ENCODE results near the gene NCEH1. TPM values are rescaled to one million over a fixed set of nuclear protein-coding genes. Genes with fewer than 3 reads are reported as not detected.

NCEH1 gene
- total and polyA plus RNA-seq, 4 donors: 1.1 to 32.3 (median 2.5) TPM

DNA sequence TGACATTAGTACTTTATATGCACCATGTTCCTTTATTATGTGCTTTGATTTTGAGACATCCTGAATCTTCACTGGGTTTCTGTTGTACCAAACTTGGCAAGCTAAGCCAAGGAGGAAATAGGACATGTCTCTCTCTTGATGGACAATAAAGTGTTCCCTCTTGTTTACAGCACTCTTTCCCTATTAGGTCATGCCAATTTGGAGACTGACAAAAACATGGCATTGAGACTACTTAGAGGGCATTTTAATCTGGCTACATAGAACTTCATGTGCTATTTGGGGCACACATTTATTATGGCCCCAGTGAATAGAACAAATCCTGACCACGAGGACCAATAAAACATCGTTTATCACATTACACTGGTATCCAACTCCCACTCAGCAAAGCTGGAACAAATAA, 102.3 kb downstream of the NCEH1 start:
- 90% methylated on average over 2 of the region's 2 CpGs for WGBS
- no peak overlapping the region for H3K27ac ChIP-seq (ENCODE audit: low read depth in 1 of 2, low read length in 2 of 2)

More for the DNA sequence above, 102.3 kb downstream of the NCEH1 start:
- Histone ChIP-seq H3K36me3 (ENCODE audit: control insufficient read depth in 4 of 4, insufficient read depth in 3 of 4, low read depth in 1 of 4, low read length in 3 of 4) (no peaks in the 10 kb centered on the region), H3K9me3 (ENCODE audit: control insufficient read depth in 4 of 4, low read length in 3 of 4) (no peaks in the 10 kb centered on the region), H3K4me3 (ENCODE audit: low read depth in 1 of 3, low read length in 3 of 3) (no peak overlapping the region), H3K4me1 (ENCODE audit: control insufficient read depth in 4 of 4, insufficient read depth in 4 of 4, low read length in 3 of 4) (no peaks in the 10 kb centered on the region), H3K27me3 (ENCODE audit: control insufficient read depth in 4 of 4, insufficient read depth in 4 of 4, low read length in 3 of 4) (no peaks in the 10 kb centered on the region), H3K9ac (ENCODE audit: low read depth in 1 of 2, low read length in 2 of 2) (no peak overlapping the region)
- no peak for DNase-seq (ENCODE audit: low spot score)
- TF ChIP-seq RXRA (IDR thresholded peaks at IDR 0.05) (no peak), FOXA1 (IDR thresholded peaks at IDR 0.05) (no peak), HNF4G (IDR thresholded peaks at IDR 0.05) (no peak), JUND (IDR thresholded peaks at IDR 0.05) (no peak), SP1 (IDR thresholded peaks at IDR 0.05) (no peak), NR2F2 (IDR thresholded peaks at IDR 0.05) (no peak), YY1 (IDR thresholded peaks at IDR 0.05) (no peak), RAD21 (IDR thresholded peaks at IDR 0.05) (no peak), TAF1 (conservative IDR thresholded peaks at IDR 0.05) (no peak), EGR1 (IDR thresholded peaks at IDR 0.05; ENCODE audit: low read depth in 2 of 2) (no peak), HNF4A (conservative IDR thresholded peaks at IDR 0.05) (no peak), GABPA (IDR thresholded peaks at IDR 0.05 in 1 of 2, conservative IDR thresholded peaks at IDR 0.05 in 1 of 2) (no peak), FOXA2 (IDR thresholded peaks at IDR 0.05) (no peak)
- TF ChIP-seq, protein P1, sequence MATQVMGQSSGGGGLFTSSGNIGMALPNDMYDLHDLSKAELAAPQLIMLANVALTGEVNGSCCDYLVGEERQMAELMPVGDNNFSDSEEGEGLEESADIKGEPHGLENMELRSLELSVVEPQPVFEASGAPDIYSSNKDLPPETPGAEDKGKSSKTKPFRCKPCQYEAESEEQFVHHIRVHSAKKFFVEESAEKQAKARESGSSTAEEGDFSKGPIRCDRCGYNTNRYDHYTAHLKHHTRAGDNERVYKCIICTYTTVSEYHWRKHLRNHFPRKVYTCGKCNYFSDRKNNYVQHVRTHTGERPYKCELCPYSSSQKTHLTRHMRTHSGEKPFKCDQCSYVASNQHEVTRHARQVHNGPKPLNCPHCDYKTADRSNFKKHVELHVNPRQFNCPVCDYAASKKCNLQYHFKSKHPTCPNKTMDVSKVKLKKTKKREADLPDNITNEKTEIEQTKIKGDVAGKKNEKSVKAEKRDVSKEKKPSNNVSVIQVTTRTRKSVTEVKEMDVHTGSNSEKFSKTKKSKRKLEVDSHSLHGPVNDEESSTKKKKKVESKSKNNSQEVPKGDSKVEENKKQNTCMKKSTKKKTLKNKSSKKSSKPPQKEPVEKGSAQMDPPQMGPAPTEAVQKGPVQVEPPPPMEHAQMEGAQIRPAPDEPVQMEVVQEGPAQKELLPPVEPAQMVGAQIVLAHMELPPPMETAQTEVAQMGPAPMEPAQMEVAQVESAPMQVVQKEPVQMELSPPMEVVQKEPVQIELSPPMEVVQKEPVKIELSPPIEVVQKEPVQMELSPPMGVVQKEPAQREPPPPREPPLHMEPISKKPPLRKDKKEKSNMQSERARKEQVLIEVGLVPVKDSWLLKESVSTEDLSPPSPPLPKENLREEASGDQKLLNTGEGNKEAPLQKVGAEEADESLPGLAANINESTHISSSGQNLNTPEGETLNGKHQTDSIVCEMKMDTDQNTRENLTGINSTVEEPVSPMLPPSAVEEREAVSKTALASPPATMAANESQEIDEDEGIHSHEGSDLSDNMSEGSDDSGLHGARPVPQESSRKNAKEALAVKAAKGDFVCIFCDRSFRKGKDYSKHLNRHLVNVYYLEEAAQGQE (IDR thresholded peaks at IDR 0.05): no peak
- TF ChIP-seq, protein P2, sequence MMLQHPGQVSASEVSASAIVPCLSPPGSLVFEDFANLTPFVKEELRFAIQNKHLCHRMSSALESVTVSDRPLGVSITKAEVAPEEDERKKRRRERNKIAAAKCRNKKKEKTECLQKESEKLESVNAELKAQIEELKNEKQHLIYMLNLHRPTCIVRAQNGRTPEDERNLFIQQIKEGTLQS (IDR thresholded peaks at IDR 0.05): no peak
- TF ChIP-seq, protein P3, sequence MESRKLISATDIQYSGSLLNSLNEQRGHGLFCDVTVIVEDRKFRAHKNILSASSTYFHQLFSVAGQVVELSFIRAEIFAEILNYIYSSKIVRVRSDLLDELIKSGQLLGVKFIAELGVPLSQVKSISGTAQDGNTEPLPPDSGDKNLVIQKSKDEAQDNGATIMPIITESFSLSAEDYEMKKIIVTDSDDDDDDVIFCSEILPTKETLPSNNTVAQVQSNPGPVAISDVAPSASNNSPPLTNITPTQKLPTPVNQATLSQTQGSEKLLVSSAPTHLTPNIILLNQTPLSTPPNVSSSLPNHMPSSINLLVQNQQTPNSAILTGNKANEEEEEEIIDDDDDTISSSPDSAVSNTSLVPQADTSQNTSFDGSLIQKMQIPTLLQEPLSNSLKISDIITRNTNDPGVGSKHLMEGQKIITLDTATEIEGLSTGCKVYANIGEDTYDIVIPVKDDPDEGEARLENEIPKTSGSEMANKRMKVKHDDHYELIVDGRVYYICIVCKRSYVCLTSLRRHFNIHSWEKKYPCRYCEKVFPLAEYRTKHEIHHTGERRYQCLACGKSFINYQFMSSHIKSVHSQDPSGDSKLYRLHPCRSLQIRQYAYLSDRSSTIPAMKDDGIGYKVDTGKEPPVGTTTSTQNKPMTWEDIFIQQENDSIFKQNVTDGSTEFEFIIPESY (IDR thresholded peaks at IDR 0.05): no peak
- TF ChIP-seq, protein P4, sequence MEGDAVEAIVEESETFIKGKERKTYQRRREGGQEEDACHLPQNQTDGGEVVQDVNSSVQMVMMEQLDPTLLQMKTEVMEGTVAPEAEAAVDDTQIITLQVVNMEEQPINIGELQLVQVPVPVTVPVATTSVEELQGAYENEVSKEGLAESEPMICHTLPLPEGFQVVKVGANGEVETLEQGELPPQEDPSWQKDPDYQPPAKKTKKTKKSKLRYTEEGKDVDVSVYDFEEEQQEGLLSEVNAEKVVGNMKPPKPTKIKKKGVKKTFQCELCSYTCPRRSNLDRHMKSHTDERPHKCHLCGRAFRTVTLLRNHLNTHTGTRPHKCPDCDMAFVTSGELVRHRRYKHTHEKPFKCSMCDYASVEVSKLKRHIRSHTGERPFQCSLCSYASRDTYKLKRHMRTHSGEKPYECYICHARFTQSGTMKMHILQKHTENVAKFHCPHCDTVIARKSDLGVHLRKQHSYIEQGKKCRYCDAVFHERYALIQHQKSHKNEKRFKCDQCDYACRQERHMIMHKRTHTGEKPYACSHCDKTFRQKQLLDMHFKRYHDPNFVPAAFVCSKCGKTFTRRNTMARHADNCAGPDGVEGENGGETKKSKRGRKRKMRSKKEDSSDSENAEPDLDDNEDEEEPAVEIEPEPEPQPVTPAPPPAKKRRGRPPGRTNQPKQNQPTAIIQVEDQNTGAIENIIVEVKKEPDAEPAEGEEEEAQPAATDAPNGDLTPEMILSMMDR (IDR thresholded peaks at IDR 0.05; ENCODE audit: low read depth, low read length, missing input control): no peak
- TF ChIP-seq, protein P5, sequence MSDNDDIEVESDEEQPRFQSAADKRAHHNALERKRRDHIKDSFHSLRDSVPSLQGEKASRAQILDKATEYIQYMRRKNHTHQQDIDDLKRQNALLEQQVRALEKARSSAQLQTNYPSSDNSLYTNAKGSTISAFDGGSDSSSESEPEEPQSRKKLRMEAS (IDR thresholded peaks at IDR 0.05): no peak

Data from liver (tissue), 9 donors.